ENCODE results near the gene ADAMTS10.

The ADAMTS10 gene

DNA sequence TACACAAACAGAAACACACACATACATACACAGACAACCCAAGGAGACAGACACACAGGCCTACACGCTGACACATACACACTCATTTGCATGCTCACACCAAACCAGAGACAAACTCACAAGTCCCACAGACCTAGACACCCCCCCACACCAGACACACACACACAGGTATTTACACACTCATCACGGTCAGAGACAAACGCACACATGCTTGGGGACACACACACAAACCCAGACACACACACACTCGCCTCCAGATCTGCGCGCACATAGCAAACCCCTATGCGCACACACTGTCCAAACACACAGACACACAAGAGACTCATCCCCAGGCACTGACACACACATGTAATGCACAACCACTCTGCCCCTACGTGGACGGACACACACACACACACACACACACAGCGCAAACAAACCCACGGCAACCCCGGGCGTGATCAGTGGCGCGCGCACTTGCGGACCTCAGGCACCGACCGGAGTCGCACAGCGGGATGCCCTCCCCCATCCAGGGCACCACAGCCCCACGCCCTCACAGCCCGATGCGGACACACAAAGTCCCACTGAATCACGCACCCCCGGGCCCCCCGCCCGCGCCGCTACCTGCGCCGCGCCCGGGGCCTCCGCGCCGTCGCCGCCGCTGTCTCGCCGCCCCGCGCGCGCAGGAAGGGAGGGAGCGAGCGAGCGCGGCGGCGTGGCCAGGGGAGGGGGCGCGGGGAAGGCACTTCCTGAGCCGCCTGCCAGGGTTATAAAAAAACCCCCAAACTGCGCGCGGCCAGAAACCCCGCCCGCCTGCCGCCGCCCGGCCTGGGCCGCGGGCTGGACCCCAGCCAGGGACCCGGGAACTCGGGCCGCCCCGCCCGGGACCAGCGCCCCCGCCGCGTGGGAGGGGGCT, at the start of gene ADAMTS10:
Gene ADAMTS10 (minus strand): TSS at position 675 of the 895 bp plus-strand sequence. CDS start 5,005 bp downstream, outside the sequence.
- TF ChIP-seq, protein P1, sequence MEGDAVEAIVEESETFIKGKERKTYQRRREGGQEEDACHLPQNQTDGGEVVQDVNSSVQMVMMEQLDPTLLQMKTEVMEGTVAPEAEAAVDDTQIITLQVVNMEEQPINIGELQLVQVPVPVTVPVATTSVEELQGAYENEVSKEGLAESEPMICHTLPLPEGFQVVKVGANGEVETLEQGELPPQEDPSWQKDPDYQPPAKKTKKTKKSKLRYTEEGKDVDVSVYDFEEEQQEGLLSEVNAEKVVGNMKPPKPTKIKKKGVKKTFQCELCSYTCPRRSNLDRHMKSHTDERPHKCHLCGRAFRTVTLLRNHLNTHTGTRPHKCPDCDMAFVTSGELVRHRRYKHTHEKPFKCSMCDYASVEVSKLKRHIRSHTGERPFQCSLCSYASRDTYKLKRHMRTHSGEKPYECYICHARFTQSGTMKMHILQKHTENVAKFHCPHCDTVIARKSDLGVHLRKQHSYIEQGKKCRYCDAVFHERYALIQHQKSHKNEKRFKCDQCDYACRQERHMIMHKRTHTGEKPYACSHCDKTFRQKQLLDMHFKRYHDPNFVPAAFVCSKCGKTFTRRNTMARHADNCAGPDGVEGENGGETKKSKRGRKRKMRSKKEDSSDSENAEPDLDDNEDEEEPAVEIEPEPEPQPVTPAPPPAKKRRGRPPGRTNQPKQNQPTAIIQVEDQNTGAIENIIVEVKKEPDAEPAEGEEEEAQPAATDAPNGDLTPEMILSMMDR (IDR thresholded peaks at IDR 0.05; ENCODE audit: extremely low read depth, missing control alignments) = no peak

DNA sequence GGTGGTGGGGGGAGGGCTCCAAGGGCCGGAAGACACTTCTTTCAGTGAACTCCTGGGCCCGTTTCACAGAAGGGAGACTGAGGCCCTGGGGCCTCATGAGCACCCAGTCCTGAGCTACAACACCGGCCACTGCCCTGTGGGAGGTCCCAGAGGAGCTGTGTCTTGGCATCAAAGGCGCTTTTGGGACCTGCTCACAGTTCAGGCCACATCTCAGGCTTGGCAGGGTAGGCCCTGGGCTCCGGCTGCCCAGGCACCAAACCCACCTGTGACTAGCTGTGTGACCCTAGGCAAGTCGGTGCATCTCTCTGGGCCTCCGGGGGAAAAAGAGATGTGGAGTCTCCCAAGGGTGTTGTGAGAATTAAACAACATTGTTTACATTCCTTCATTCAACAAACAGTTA, 49.4 kb upstream of the ADAMTS10 start:
- DNase-seq (ENCODE audit: low spot score) = no peak
- TF ChIP-seq, protein P1 (IDR thresholded peaks at IDR 0.05; ENCODE audit: extremely low read depth, missing control alignments) = no peak

More for the DNA sequence above, at the start of gene ADAMTS10:
- peak; percentile 55 for DNase-seq (ENCODE audit: low spot score)

DNA sequence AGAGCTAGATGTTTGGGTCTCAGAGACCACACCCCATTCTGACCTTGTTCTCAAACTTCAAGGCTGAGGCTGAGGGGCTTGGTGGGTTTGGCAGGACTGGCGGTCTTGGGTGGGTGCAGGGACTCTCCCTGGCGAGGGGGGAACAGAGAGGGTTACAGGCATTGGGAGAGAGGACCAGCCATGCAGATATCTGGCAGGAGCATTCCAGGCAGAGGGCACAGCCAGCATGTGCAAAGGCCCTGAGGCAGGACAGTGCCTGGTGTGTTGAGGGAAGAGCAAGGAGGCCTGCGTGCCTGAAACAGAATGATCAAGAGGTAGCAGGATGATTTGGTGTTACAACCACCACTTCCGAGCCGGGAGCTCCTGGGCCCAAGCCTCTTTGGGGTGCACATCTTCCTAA, 47.4 kb upstream of the ADAMTS10 start:
- TF ChIP-seq, protein P1 (IDR thresholded peaks at IDR 0.05; ENCODE audit: extremely low read depth, missing control alignments) = no peak
- DNase-seq (ENCODE audit: low spot score) = no peak

DNA sequence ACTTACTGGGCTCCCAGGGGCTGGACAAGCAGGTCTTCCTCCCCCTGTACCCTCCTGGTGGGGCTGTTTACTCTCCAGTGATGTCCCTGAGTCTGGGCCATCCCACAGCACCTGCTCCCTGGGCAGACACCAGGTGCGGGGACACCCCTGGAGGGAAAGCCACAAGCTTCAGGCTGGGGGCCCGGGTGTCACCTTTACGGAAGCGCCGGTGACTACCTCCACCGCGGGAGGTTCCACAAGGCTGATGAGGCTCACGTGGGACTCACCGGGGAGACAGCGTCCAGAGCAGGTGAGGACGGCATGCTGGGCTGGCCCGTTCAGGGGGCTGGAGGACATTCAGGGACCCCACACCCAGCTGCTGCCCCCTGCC, 44.8 kb upstream of the ADAMTS10 start:
- TF ChIP-seq, protein P1 (IDR thresholded peaks at IDR 0.05; ENCODE audit: extremely low read depth, missing control alignments) = no peak
- DNase-seq (ENCODE audit: low spot score) = no peak

DNA sequence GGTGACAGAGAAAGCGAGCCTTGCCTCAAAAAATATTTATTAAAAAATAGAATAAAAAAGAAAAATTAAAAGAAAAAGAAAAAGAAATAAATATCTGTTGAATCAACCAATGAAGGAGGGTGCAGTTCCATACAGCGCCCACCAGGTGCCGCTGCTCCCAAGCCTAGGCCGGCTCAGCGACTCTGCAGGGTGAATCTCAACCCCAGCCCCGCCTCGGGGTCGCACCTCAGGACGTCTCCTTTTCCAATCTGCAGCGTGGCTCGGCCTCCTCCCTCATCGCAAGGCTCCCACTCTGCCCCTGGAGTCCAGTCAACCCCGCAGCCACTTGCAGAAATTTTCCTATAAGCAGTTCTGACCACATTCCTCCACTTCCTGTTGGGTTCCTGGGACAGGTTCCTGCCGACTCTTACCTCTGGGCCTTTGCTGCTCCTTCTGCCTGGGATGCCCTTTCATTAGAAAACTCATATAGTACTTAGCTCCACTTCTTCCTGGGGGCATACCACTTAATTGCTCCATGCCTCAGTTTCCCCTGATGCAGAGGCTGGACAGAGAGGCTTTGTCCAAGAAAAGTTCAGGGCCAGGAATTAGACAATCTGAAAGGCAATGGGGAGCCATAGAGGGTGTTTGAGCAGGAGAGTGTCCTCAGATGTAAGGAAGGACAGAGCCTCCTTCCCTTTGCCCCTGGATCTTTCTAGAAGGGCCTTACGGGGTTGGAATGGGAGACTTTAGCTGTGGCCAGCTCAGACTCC, 44.2 kb upstream of the ADAMTS10 start:
- DNase-seq (ENCODE audit: low spot score) = peak; percentile 77
- TF ChIP-seq, protein P1 (IDR thresholded peaks at IDR 0.05; ENCODE audit: extremely low read depth, missing control alignments) = peak; percentile 90

DNA sequence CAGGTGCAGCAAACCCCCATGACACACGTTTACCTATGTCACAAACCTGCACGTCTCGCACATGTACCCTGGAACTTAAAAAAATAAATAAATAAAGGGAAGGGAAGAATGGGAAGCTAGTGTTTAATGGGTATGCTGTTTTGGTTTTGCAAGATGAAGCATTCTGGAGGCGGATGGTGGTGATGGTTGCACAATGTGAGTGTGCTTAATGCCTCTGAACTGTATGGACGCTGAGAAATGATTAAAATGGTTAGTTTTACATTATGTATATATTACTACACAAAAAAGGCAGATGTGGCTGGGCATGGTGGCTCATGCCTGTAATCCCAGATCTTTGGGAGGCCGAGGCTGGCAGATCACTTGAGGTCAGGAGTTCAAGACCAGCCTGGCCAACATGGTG, 37.7 kb upstream of the ADAMTS10 start:
- TF ChIP-seq, protein P1 (IDR thresholded peaks at IDR 0.05; ENCODE audit: extremely low read depth, missing control alignments) = no peak
- DNase-seq (ENCODE audit: low spot score) = no peak

Measured in GM20000 (cell line).